Activated B cell treated with CpG ODN at 0.5 μM for 24 hours (primary cell): ENCODE results near the gene BLM. TPM values are rescaled to one million over a fixed set of nuclear protein-coding genes. Genes with fewer than 3 reads are reported as not detected.
A peak's percentile ranks its signal among the peaks of the same experiment; 100 is the strongest.

Source experiments
- ATAC-seq: fragments of 200-7000 bp; cut with Tn5 transposase; one replicate; pipeline ENCODE4 v1.10.0; 2021; ENCODE audit warnings: low read depth, mild to moderate bottlenecking, moderate library complexity
- CTCF ChIA-PET: fragments of 350-600 bp; sonication (Branson Sonifier 250); formaldehyde crosslinking; loops from one replicate; lab custom pipeline; 2021; ENCODE audit warnings: antibody characterized with exemption; lab: Charles Lee
- POLR2A ChIA-PET: fragments of 350-600 bp; sonication (Branson Sonifier 250); formaldehyde crosslinking; loops from one replicate; lab custom pipeline; 2021; ENCODE audit warnings: antibody characterized with exemption; lab: Charles Lee
- DNase-seq: peaks from one replicate; pipeline ENCODE4 v3.0.0; 2022
- H3K27ac Mint-ChIP-seq: one replicate; pipeline ENCODE4 v1.8.0; 2020; ENCODE audit warnings: mixed read lengths
- H3K27me3 Mint-ChIP-seq: one replicate; pipeline ENCODE4 v1.8.0; 2021; ENCODE audit warnings: mixed read lengths
- H3K36me3 Mint-ChIP-seq: one replicate; pipeline ENCODE4 v1.8.0; 2021; ENCODE audit warnings: low read depth, mixed read lengths
- H3K4me1 Mint-ChIP-seq: one replicate; pipeline ENCODE4 v1.8.0; 2021; ENCODE audit warnings: mixed read lengths
- H3K4me3 Mint-ChIP-seq: one replicate; pipeline ENCODE4 v1.8.0; 2020; ENCODE audit warnings: mild to moderate bottlenecking, mixed read lengths
- H3K9me3 Mint-ChIP-seq: one replicate; pipeline ENCODE4 v1.8.0; 2020; ENCODE audit warnings: mixed read lengths
- intact Hi-C: fragments of 100-400 bp; cut with micrococcal nuclease; formaldehyde crosslinking; loops from one replicate; pipeline ENCODE4 v1.15.1; 2024
- total RNA-seq: library from RNA; stranded (reverse); gene quantifications from 2 replicates; pipeline ENCODE4 v1.2.3, GENCODE V29; 2022
- TF ChIP-seq, protein P1 (sequence below): fragments of 200-600 bp; IDR thresholded peaks from one replicate; pipeline ENCODE4 v1.8.0; 2022; ENCODE audit warnings: antibody characterized with exemption, mild to moderate bottlenecking

Gene BLM
- total RNA-seq, 1 donor from 2014 or later = 23.4 TPM

DNA sequence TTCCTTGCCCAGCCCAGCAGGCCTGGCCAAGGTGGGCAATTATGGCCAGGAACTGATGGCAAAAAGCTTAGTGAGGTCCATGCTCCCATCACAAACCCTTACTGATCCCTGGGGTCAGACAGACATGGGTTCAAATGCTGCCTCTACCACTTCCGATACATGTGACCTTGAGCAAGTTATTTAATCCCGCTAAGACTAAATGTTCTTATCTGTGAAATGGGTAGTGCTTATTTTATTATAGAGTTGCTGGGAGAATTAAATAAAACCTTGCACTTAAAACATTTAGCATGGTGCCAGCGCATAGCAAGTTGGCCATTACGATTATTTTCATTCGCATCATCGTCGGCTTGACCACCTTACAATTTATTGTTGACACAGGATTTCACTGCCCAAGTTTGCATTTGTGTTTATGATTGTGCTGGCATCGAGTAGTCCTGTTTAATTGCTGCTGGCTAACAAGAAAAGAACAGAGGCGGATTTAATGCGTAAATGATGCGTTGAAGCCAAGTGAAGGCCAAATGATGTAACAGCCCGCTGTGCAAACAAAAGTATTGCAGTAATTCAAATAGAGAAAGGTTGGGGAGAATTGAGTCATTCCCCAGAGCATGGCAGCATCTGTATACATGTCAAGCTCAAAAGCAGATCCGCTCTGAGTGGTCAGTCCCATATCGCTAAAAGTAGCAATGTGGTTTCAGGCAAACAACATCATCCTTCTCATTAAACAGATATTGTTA, 144.0 kb downstream of the BLM start:
- no peak for DNase-seq
- H3K27ac Mint-ChIP-seq = no peak overlapping the region
- H3K36me3 Mint-ChIP-seq = no peaks in the 10 kb centered on the region
- no peak for ATAC-seq
- TF ChIP-seq, protein P1, sequence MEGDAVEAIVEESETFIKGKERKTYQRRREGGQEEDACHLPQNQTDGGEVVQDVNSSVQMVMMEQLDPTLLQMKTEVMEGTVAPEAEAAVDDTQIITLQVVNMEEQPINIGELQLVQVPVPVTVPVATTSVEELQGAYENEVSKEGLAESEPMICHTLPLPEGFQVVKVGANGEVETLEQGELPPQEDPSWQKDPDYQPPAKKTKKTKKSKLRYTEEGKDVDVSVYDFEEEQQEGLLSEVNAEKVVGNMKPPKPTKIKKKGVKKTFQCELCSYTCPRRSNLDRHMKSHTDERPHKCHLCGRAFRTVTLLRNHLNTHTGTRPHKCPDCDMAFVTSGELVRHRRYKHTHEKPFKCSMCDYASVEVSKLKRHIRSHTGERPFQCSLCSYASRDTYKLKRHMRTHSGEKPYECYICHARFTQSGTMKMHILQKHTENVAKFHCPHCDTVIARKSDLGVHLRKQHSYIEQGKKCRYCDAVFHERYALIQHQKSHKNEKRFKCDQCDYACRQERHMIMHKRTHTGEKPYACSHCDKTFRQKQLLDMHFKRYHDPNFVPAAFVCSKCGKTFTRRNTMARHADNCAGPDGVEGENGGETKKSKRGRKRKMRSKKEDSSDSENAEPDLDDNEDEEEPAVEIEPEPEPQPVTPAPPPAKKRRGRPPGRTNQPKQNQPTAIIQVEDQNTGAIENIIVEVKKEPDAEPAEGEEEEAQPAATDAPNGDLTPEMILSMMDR = no peak
- no peaks in the 10 kb centered on the region for H3K9me3 Mint-ChIP-seq
- POLR2A ChIA-PET = no interaction called here
- no peaks in the 10 kb centered on the region for H3K27me3 Mint-ChIP-seq
- peaks cover 39% of the 10 kb centered on the region for H3K4me1 Mint-ChIP-seq
- H3K4me3 Mint-ChIP-seq = no peak overlapping the region
- intact Hi-C loops = no loop called here
- CTCF ChIA-PET = no interaction called here

DNA sequence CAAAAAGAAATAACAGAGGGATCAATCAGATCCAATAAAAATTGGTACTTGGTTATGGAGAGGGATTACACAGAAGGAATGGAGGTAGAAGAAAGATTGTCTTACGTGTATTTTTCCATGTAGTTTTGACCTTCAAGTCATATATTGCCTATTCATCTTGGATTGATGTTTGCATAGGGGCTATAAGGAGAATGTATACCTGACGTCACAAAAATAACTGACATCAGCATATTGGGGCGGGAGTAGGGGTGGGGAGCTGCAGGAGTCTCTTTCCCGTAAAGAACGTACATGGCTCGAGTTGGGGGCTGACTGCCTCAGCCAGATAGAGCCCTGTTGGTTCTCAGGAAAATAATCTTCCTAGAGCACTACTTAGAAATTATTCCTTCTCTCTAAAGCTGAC, 145.3 kb downstream of the BLM start:
- ChIA-PET CTCF (no interaction called here), POLR2A (no interaction called here)
- Mint-ChIP-seq H3K27me3 (no peaks in the 10 kb centered on the region), H3K9me3 (no peaks in the 10 kb centered on the region), H3K36me3 (no peaks in the 10 kb centered on the region), H3K27ac (no peak overlapping the region), H3K4me1 (peaks cover 25% of the 10 kb centered on the region), H3K4me3 (no peak overlapping the region)
- TF ChIP-seq, protein P1 = no peak
- no peak for ATAC-seq
- no peak for DNase-seq
- intact Hi-C loops = no loop called here

DNA sequence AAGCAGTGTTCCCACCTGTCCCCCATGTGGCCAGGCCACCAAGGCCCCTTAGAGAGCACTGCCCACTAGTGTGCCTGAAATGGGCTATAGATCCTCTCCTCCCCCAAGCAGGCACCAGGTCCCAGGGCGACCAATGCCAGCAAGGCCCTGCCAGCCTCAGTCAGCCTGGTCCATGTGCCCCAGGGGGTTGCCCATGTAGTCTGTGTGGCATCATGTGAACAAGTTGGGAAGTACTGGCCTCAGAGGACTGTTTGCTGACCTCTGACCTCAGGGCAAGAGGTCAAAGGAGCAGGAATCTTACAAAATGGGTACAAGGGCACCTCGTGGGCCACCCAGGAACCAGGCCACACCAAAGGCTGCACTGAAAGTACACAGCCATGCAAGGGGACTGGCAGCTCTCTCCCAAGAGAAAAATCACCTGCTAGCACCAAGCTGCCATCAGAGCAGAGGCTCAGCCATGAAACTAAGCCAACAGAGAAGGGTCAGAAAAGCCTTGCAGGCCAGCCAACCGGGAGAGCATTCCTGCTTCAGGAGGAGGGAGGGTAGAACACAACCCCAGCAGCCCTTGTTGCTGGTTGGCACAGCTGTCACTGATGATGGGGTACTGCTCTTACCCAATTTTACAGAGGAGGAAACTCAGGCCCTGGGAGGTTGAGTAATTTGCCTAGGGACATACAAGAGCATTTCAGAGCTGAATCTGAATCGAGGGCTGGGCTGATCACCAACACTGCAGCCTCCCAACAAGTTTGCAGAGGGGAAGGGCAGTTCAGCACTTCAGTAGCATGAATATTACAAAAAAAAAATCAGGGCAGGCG, 146.0 kb downstream of the BLM start:
- ChIA-PET CTCF (interaction anchor here (1.2 kb wide), 1 partner anchor 24 kb away, joined by 3 read pairs; no protein-coding TSS in a partner anchor), POLR2A (interaction anchor here (1.2 kb wide), 1 partner anchor 22 kb away, joined by 5 read pairs; the partner anchor contains the start of gene FES)
- Mint-ChIP-seq H3K4me1 (peaks cover 20% of the 10 kb centered on the region), H3K27me3 (no peaks in the 10 kb centered on the region), H3K9me3 (no peaks in the 10 kb centered on the region), H3K36me3 (no peaks in the 10 kb centered on the region), H3K27ac (peak overlapping the region; percentile 35), H3K4me3 (no peak overlapping the region)
- intact Hi-C loops = no loop called here
- TF ChIP-seq, protein P1 = no peak
- no peak for ATAC-seq
- no peak for DNase-seq

DNA sequence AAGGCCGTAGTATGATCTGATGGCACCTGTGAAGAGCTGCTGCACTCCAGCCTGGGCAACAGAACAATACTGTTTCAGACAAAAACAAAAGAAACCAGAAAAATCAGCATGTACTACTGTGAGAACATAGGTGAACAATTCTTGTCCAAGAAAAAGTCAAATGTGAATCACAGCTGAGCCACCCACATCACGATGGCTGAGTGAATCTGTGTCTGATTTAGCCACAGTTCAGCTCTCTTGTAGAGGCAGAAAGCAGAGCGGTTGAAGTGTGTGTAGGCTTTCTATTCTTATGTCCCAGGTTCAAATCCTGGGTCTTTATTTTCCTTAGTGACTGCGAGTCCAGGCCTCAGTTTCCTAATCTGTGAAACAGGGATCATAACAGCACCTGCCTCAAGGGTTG, 146.8 kb downstream of the BLM start:
- H3K4me3 Mint-ChIP-seq = no peak overlapping the region
- H3K27ac Mint-ChIP-seq = no peak overlapping the region
- no peaks in the 10 kb centered on the region for H3K9me3 Mint-ChIP-seq
- intact Hi-C loops = no loop called here
- TF ChIP-seq, protein P1 = no peak
- DNase-seq (no peak), ATAC-seq (no peak)
- CTCF ChIA-PET = interaction anchor here (1.2 kb wide), 1 partner anchor 24 kb away, joined by 3 read pairs; no protein-coding TSS in a partner anchor
- H3K27me3 Mint-ChIP-seq = no peaks in the 10 kb centered on the region
- POLR2A ChIA-PET = interaction anchor here (0.6 to 1.2 kb wide), 2 partner anchors 21 to 42 kb away, joined by 4 to 5 read pairs; partner anchors contain the start of gene FES
- no peaks in the 10 kb centered on the region for H3K36me3 Mint-ChIP-seq
- peaks cover 25% of the 10 kb centered on the region for H3K4me1 Mint-ChIP-seq

DNA sequence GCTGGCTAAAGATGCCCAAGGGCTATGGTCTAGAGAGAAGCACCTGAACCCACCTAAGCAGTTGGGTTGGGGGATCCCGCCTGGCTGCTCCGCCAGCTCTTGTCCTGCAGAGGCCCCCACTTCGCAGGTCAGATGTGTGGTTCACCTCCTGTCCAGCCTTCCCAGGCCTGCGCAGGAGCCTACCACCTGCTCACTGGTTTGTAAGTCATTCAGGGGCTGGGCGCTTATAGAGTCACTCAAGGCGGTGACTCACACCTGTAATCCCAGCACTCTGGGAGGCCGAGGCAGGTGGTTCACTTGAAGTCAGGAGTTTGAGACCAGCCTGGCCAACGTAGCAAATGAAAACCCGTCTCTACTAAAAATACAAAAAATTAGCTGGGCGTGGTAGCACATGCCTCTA, 147.4 kb downstream of the BLM start:
- Mint-ChIP-seq H3K27ac (no peak overlapping the region), H3K36me3 (no peaks in the 10 kb centered on the region), H3K9me3 (no peaks in the 10 kb centered on the region), H3K27me3 (no peaks in the 10 kb centered on the region), H3K4me3 (no peak overlapping the region), H3K4me1 (peaks cover 28% of the 10 kb centered on the region)
- ATAC-seq (no peak), DNase-seq (no peak)
- CTCF ChIA-PET = interaction anchor here (1.2 kb wide), 1 partner anchor 25 kb away, joined by 3 read pairs; no protein-coding TSS in a partner anchor
- POLR2A ChIA-PET = interaction anchor here (0.6 to 1.2 kb wide), 2 partner anchors 20 to 42 kb away, joined by 4 to 5 read pairs; partner anchors contain the start of gene FES
- TF ChIP-seq, protein P1 = no peak
- intact Hi-C loops = no loop called here
